Caco-2 (cell line): Measurements from ENCODE around the gene ISYNA1. TPM values are rescaled to one million over a fixed set of nuclear protein-coding genes. Genes with fewer than 3 reads are reported as not detected.

Experiments used
- BruUV-seq: library from RNA; stranded (reverse); fragments of 400-500 nt; replicated peaks from 2 replicates; lab custom pipeline; 2021; lab: Mats Ljungman, UMichigan
- CTCF ChIA-PET: fragments of 300-600 bp; sonication (Branson Sonifier 250); formaldehyde crosslinking; loops from one replicate; lab custom pipeline; 2022; ENCODE audit warnings: antibody characterized with exemption; lab: Charles Lee
- POLR2A ChIA-PET: fragments of 300-600 bp; sonication (Branson Sonifier 250); formaldehyde crosslinking; loops from one replicate; lab custom pipeline; 2022; ENCODE audit warnings: antibody characterized with exemption; lab: Charles Lee
- DNase-seq, 2 experiments: peaks; one replicate each; pipeline versions ENCODE4 v3.0.0 to v3.0.0-alpha.2; 2020 to 2022
- H3K27me3 ChIP-seq: replicated peaks from 2 replicates; pipeline ENCODE4 v1.6.0; 2011; ENCODE audit warnings: low read length; ENCODE audit not compliant: control insufficient read depth, insufficient read depth
- H3K36me3 ChIP-seq: 2 replicates; pipeline ENCODE4 v1.5.1; 2011; ENCODE audit warnings: low read length; ENCODE audit not compliant: control insufficient read depth, insufficient read depth
- H3K4me1 ChIP-seq: fragments of 250-450 bp; sonication (Bioruptor Pico); 2 replicates; pipeline ENCODE4 v1.5.1; 2020; ENCODE audit warnings: mild to moderate bottlenecking
- H3K4me3 ChIP-seq: 2 replicates; pipeline ENCODE4 v1.5.1; 2011; ENCODE audit warnings: low read depth, mild to moderate bottlenecking, control low read depth, low read length
- H3K9me3 ChIP-seq: fragments of 250-450 bp; sonication (Bioruptor Pico); 2 replicates; pipeline ENCODE4 v1.5.1; 2020; ENCODE audit warnings: mild to moderate bottlenecking, moderate library complexity
- H3K27ac Mint-ChIP-seq: one replicate; pipeline ENCODE4 v1.8.0; 2022; ENCODE audit warnings: mixed read lengths; ENCODE audit not compliant: unreplicated experiment
- H3K27me3 Mint-ChIP-seq: one replicate; pipeline ENCODE4 v1.8.0; 2022; ENCODE audit warnings: mixed read lengths; ENCODE audit not compliant: insufficient read depth, unreplicated experiment
- H3K36me3 Mint-ChIP-seq: one replicate; pipeline ENCODE4 v1.8.0; 2022; ENCODE audit warnings: mild to moderate bottlenecking, mixed read lengths; ENCODE audit not compliant: insufficient read depth, unreplicated experiment
- H3K4me1 Mint-ChIP-seq: one replicate; pipeline ENCODE4 v1.8.0; 2022; ENCODE audit warnings: low read depth, mixed read lengths; ENCODE audit not compliant: unreplicated experiment
- H3K4me3 Mint-ChIP-seq: one replicate; pipeline ENCODE4 v1.8.0; 2022; ENCODE audit warnings: mild to moderate bottlenecking, moderate library complexity, mixed read lengths; ENCODE audit not compliant: unreplicated experiment
- H3K9me3 Mint-ChIP-seq: one replicate; pipeline ENCODE4 v1.8.0; 2022; ENCODE audit warnings: mixed read lengths; ENCODE audit not compliant: unreplicated experiment
- intact Hi-C: fragments of 100-400 bp; cut with micrococcal nuclease; formaldehyde crosslinking; loops from one replicate; pipeline ENCODE4 v1.10.0; 2022; ENCODE audit not compliant: unreplicated experiment
- total RNA-seq: library from RNA; stranded (reverse); gene quantifications from 2 replicates; pipeline ENCODE4 v1.2.3, GENCODE V29; 2022
- TF ChIP-seq, protein P1 (sequence below), 2 experiments: fragments of 200-600 bp in 1 of 2; IDR thresholded peaks; 1 replicate in 1 of 2; 2 replicates in 1 of 2; pipeline versions ENCODE4 v1.5.1 to v1.8.0; 2011 to 2022; ENCODE audit warnings: antibody characterized with exemption in 1 of 2, control low read depth in 1 of 2, inconsistent platforms in 1 of 2, low read depth in 1 of 2, low read length in 1 of 2, mild to moderate bottlenecking in 1 of 2, moderate library complexity in 1 of 2; ENCODE audit not compliant: insufficient read depth in 1 of 2, severe bottlenecking in 1 of 2, unreplicated experiment in 1 of 2

Gene ISYNA1
- total RNA-seq, 1 experiment from 2014 or later: 65.3 TPM

DNA sequence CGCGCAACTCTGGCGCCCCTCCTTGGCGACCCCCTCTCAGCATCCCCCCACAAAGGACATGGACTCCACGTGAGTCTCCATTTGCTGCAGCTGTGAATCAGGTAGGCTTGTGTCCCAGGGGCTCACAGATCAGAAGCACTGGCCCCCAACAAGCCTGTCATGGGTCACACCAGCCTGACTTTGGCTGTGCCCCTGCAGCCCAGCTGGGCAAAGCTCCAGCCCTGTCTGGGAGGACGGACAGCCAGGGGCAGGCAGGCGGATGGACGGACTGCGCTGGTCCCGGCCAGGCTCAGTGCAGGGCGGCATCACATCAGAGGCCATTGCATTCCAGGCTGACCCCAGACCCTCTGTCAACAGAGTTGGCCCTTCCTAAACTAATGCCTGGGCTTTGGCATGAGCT is 28.4 kb upstream of the ISYNA1 start:
- POLR2A ChIA-PET: no interaction called here

DNA sequence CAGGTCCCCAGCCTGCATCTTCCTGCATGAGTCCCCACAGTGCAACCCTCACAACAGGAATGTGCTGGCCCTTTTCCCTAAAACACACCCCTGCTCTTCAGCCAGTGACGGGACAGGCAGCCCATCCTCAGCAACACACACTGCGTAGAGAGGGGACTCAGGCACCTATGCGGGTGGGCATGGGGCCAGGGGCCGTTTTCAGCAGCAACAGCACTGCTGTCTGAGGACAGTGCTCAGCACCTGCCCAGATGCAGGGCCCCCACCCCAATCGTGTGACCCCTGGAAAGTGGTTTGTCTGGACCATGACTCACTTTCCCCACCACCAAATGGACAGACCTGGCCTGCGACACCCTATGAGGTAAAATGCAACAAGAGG is 28.0 kb upstream of the ISYNA1 start:
- Histone ChIP-seq H3K9me3 (no peaks in the 10 kb centered on the region), H3K4me1 (peaks cover 29% of the 10 kb centered on the region), H3K27me3 (no peaks in the 10 kb centered on the region), H3K4me3 (no peak overlapping the region), H3K36me3 (peaks cover 2% of the 10 kb centered on the region; the same call in 1 of the 2 replicates)
- BruUV-seq: no TSS peak
- Mint-ChIP-seq H3K4me1 (peaks cover 6% of the 10 kb centered on the region), H3K27me3 (no peaks in the 10 kb centered on the region), H3K9me3 (no peaks in the 10 kb centered on the region), H3K36me3 (peaks cover 8% of the 10 kb centered on the region), H3K4me3 (no peak overlapping the region), H3K27ac (no peak overlapping the region)
- ChIA-PET CTCF (interaction anchor here (0.6 kb wide), 1 partner anchor 133 kb away, joined by 3 read pairs; no protein-coding TSS in a partner anchor), POLR2A (no interaction called here)
- TF ChIP-seq, protein P1, sequence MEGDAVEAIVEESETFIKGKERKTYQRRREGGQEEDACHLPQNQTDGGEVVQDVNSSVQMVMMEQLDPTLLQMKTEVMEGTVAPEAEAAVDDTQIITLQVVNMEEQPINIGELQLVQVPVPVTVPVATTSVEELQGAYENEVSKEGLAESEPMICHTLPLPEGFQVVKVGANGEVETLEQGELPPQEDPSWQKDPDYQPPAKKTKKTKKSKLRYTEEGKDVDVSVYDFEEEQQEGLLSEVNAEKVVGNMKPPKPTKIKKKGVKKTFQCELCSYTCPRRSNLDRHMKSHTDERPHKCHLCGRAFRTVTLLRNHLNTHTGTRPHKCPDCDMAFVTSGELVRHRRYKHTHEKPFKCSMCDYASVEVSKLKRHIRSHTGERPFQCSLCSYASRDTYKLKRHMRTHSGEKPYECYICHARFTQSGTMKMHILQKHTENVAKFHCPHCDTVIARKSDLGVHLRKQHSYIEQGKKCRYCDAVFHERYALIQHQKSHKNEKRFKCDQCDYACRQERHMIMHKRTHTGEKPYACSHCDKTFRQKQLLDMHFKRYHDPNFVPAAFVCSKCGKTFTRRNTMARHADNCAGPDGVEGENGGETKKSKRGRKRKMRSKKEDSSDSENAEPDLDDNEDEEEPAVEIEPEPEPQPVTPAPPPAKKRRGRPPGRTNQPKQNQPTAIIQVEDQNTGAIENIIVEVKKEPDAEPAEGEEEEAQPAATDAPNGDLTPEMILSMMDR (IDR thresholded peaks at IDR 0.05; ENCODE audit: insufficient read depth in 1 of 2, low read depth in 1 of 2, low read length in 1 of 2, severe bottlenecking in 1 of 2, unreplicated experiment in 1 of 2): no peak
- DNase-seq: no peak
- intact Hi-C loops: loop anchor here (10.0 kb wide), 1 partner anchor 119 kb away; the partner anchor contains the start of gene REX1BD

More for the DNA sequence above, 28.4 kb upstream of the ISYNA1 start:
- Histone ChIP-seq H3K4me1 (peaks cover 25% of the 10 kb centered on the region), H3K27me3 (no peaks in the 10 kb centered on the region), H3K9me3 (no peaks in the 10 kb centered on the region), H3K4me3 (no peak overlapping the region), H3K36me3 (peaks cover 2% of the 10 kb centered on the region; the same call in 1 of the 2 replicates)
- H3K9me3 Mint-ChIP-seq: no peaks in the 10 kb centered on the region
- TF ChIP-seq, protein P1 (IDR thresholded peaks at IDR 0.05; ENCODE audit: insufficient read depth in 1 of 2, low read depth in 1 of 2, low read length in 1 of 2, severe bottlenecking in 1 of 2, unreplicated experiment in 1 of 2): no peak
- peaks cover 8% of the 10 kb centered on the region for H3K36me3 Mint-ChIP-seq
- H3K4me1 Mint-ChIP-seq: peaks cover 6% of the 10 kb centered on the region
- H3K27ac Mint-ChIP-seq: no peak overlapping the region
- CTCF ChIA-PET: interaction anchor here (0.5 kb wide), 1 partner anchor 123 kb away, joined by 3 read pairs; no protein-coding TSS in a partner anchor
- H3K27me3 Mint-ChIP-seq: no peaks in the 10 kb centered on the region
- no TSS peak for BruUV-seq
- no peak for DNase-seq
- H3K4me3 Mint-ChIP-seq: no peak overlapping the region
- intact Hi-C loops: loop anchor here (10.0 kb wide), 1 partner anchor 118 kb away; the partner anchor contains the start of gene REX1BD

DNA sequence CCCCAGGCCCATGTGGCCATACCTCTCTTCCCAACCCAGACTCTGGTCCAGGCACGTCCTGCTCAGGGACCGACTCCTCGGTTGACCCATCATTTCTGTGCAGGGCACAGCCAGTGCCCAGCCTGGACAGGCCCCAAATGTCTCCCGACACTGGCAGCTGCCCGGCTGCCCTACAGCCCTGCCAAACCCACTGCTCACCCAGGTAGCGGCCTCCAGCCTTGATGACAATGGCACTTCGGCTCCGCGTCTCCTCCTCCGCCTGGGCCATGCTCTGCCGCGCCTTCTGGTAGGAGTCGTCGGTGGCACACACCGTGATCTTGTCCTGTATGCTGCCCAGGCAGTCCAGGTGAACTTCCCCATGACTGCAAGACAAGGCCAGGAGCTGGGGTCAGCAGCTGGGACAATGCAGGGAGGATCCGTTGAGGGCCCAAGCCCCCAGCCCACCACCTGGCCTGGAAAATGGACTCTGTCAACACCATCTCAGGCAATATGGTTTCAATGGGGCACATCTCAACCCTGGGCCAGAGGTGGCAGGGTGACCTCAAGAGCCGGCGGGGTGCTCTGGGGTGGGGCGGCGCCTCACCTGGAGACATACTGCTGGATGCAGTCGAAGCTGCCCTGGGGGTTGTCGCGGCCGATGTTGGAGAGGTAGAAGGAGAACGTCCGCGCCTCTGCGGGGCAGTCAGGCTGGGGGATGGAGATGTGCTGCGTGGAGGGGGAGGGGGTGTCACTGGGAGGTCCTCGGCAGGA is 27.5 kb upstream of the ISYNA1 start:
- Histone ChIP-seq H3K4me1 (peaks cover 31% of the 10 kb centered on the region), H3K9me3 (no peaks in the 10 kb centered on the region), H3K27me3 (no peaks in the 10 kb centered on the region), H3K36me3 (peaks cover 2% of the 10 kb centered on the region), H3K4me3 (no peak overlapping the region)
- H3K9me3 Mint-ChIP-seq: no peaks in the 10 kb centered on the region
- intact Hi-C loops: loop anchor here (10.0 kb wide), 1 partner anchor 119 kb away; the partner anchor contains the start of gene REX1BD
- TF ChIP-seq, protein P1 (IDR thresholded peaks at IDR 0.05; ENCODE audit: insufficient read depth in 1 of 2, low read depth in 1 of 2, low read length in 1 of 2, severe bottlenecking in 1 of 2, unreplicated experiment in 1 of 2): no peak
- H3K4me3 Mint-ChIP-seq: no peak overlapping the region
- peaks cover 8% of the 10 kb centered on the region for H3K36me3 Mint-ChIP-seq
- no peak for DNase-seq
- H3K27ac Mint-ChIP-seq: no peak overlapping the region
- CTCF ChIA-PET: interaction anchor here (0.6 to 0.8 kb wide), 2 partner anchors 14 to 133 kb away, joined by 3 read pairs; no protein-coding TSS in a partner anchor
- POLR2A ChIA-PET: no interaction called here
- no TSS peak for BruUV-seq
- H3K4me1 Mint-ChIP-seq: peaks cover 6% of the 10 kb centered on the region
- no peaks in the 10 kb centered on the region for H3K27me3 Mint-ChIP-seq
